Urinary bladder (tissue), 4 donors: Measurements from ENCODE around the gene PARP11. TPM values are rescaled to one million over a fixed set of nuclear protein-coding genes. Genes with fewer than 3 reads are reported as not detected.
"Not testable (repeated sequence)": the region's sequence is repeated elsewhere in the genome, so short reads cannot be mapped to it uniquely, and the experiment has no call there.

Source experiments
- DNase-seq: peaks from one replicate; pipeline ENCODE4 v3.0.0-alpha.2; 2015; ENCODE audit errors: extremely low spot score
- H3K27ac ChIP-seq: one replicate; pipeline ENCODE4 v1.5.1; 2013; ENCODE audit warnings: low read depth, mild to moderate bottlenecking, moderate library complexity
- H3K36me3 ChIP-seq: one replicate; pipeline ENCODE4 v1.6.1; 2013; ENCODE audit warnings: mild to moderate bottlenecking, moderate library complexity; ENCODE audit not compliant: insufficient read depth
- H3K4me1 ChIP-seq: one replicate; pipeline ENCODE4 v1.6.1; 2013; ENCODE audit warnings: mild to moderate bottlenecking, moderate library complexity; ENCODE audit not compliant: insufficient read depth
- H3K4me3 ChIP-seq: one replicate; pipeline ENCODE4 v1.5.1; 2013; ENCODE audit warnings: low read depth, low read length
- WGBS: extraction: QIAGEN DNeasy Blood & Tissue Kit; methylation state at CpG from one replicate; pipeline ENCODE4 v1.1.7; 2013; 5-methylcytosine and 5-hydroxymethylcytosine counted together
- polyA plus RNA-seq: library from polyadenylated mRNA; stranded (reverse); fragments of 200-250 nt; gene quantifications from one replicate; pipeline ENCODE4 v1.2.3, GENCODE V29; 2013
- total RNA-seq: library from RNA; depleted of rRNA; stranded (reverse); fragments of >200 nt; gene quantifications from one replicate; pipeline ENCODE4 v1.2.3, GENCODE V29; 2014
- donor health status: healthy with polysubstance abuse.
- donor health status: healthy.

PARP11 gene
- total and polyA plus RNA-seq, 2 donors: 5.1 to 23.3 TPM

- no peak for DNase-seq
- H3K4me1 ChIP-seq: no peaks in the 10 kb centered on the region
- WGBS: 90% methylated on average over 6 of the region's 6 CpGs
- H3K4me3 ChIP-seq: no peak overlapping the region
- no peak overlapping the region for H3K27ac ChIP-seq
- H3K36me3 ChIP-seq: no peaks in the 10 kb centered on the region
Measured at GRCh38 chr12:3863756-3864155, 9.4 kb downstream of the PARP11 start.

- no peak overlapping the region for H3K4me3 ChIP-seq
- 48% methylated on average over 5 of the region's 5 CpGs for WGBS
Measured at GRCh38 chr12:3842517-3842916, 30.7 kb downstream of the PARP11 start.

DNA sequence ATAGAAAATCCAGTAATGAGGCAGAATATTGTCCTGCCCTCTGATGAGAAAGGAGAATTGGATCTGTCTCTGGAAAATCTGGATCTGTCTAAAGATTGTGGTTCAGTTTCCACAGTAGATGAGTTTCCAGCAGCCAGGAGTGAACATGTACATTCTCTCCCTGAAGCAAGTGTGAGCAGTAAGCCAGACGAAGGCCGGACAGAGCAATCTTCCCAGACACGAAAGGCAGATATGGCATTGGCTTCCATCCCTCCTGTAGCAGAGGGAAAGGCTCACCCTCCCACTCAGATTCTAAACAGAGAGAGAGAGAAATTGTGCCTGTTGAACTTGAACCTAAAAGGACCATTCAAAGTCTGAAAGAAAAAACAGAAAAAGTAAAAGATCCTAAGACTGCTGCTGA is 31.4 kb downstream of the PARP11 start:
- Histone ChIP-seq H3K4me1 (no peaks in the 10 kb centered on the region), H3K4me3 (no peak overlapping the region), H3K27ac (no peak overlapping the region), H3K36me3 (no peaks in the 10 kb centered on the region)
- WGBS: 33% methylated on average over 3 of the region's 3 CpGs
- DNase-seq: no peak

More at GRCh38 chr12:3842517-3842916, 30.7 kb downstream of the PARP11 start:
- no peak for DNase-seq
- no peaks in the 10 kb centered on the region for H3K4me1 ChIP-seq
- no peak overlapping the region for H3K27ac ChIP-seq
- H3K36me3 ChIP-seq: no peaks in the 10 kb centered on the region

GRCh38 chr12:3840833-3841232 is 32.4 kb downstream of the PARP11 start:
- not testable (repeated sequence) for DNase-seq, H3K36me3 ChIP-seq, H3K4me1 ChIP-seq, H3K27ac ChIP-seq, H3K4me3 ChIP-seq
- 70% methylated on average over 2 of the region's 2 CpGs for WGBS

DNA sequence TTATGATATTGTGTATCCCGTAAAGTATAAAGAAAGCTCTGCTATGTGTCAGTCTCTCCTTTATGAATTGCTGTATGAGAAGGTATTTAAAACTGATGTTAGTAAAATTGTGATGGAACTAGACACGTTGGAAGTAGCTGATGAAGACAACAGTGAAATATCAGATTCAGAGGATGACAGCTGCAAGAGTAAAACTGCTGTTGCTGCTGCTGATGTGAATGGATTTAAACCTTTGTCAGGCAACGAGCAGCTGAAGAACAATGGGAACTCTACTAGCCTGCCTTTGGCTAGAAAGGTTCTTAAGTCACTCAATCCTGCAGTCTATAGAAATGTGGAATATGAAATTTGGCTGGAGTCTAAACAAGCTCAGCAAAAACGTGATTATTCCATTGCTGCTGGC is 33.5 kb downstream of the PARP11 start:
- 90% methylated on average over 4 of the region's 4 CpGs for WGBS
- H3K4me3 ChIP-seq, H3K36me3 ChIP-seq, H3K4me1 ChIP-seq, DNase-seq, H3K27ac ChIP-seq: not testable (repeated sequence)

DNA sequence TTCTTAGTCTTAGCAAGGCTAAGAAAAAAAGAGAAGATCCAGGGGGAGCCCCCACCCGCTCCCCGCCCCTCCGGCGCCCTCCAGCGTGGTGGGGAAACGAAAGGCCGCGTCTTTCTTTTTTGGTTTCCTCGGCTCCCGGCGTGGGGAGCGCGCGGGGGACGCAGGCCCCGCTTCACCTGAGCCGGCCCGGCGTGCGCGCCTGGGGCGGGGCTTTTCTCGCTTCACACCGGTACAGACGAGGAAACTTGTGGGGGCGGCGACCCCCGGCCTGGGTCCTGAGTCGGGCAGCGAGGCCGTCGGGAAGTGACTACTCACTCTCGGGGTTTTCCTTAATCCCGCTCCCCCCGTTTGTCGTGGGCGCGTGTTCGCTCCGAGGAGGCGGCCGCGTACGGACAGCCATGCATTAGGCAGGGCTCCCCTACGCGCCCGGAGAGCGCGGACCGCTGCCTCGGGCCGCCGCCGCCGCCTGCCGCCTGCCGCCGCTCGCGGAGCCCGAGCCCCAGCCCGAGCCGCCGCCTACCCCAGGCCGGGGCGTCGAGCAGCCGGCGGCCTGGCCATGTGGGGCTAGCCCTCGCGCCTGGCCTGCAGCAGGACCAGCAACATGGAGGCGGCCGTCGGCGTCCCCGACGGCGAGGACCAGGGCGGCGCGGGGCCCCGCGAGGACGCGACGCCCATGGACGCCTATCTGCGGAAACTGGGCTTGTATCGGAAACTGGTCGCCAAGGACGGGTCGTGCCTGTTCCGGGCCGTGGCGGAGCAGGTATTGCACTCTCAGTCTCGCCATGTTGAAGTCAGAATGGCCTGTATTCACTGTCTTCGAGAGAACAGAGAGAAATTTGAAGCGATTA is 34.3 kb downstream of the PARP11 start:
- H3K36me3 ChIP-seq, DNase-seq, H3K27ac ChIP-seq, H3K4me1 ChIP-seq, H3K4me3 ChIP-seq: not testable (repeated sequence)
- WGBS: 59% methylated on average over 98 of the region's 98 CpGs

DNA sequence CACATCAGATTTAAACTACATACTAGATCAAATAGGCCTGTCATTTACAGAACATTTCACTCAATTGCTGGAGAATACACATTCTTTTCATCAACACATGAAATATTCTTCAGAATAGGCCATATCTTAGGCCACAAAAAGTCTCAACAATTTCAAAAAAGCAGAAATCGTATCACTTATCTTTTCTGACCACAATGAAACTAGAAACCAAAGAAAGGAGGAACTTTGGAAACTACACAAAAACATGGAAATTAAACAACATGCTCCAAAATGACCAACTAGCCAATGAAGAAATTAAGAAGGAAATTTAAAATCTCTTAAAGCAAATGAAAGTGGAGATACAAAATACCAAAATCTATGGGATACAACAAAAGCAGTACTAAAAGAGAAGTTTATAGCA is 35.1 kb downstream of the PARP11 start:
- H3K4me3 ChIP-seq: no peak overlapping the region
- no peak overlapping the region for H3K27ac ChIP-seq
- no peak for DNase-seq
- 74% methylated on average over 1 of the region's 1 CpG for WGBS
- H3K4me1 ChIP-seq: peaks cover 1% of the 10 kb centered on the region
- no peaks in the 10 kb centered on the region for H3K36me3 ChIP-seq

GRCh38 chr12:3837049-3837448 is 36.1 kb downstream of the PARP11 start:
- 98% methylated on average over 4 of the region's 4 CpGs for WGBS
- H3K4me3 ChIP-seq: no peak overlapping the region
- H3K4me1 ChIP-seq: peaks cover 1% of the 10 kb centered on the region
- no peak for DNase-seq
- no peak overlapping the region for H3K27ac ChIP-seq
- H3K36me3 ChIP-seq: no peaks in the 10 kb centered on the region

DNA sequence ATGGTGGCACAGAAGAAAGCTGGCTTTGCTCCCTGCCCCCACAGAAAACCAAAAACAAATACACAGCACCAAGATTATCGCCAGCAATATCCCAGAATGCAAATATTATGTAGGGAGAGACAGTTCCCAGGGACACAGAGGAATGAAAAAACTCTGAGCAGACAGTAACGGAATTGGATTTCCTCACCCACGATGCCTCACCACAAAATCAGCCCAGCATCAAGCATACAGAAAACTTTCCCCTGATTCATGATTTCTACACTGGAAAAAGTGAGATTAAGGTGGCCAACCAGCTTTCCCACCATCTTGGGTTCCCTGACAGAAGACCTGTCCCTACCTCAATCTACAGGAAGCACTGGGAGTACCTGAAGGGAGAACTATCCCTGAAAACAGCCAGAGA is 36.6 kb downstream of the PARP11 start:
- Histone ChIP-seq H3K4me1 (peaks cover 1% of the 10 kb centered on the region), H3K4me3 (no peak overlapping the region), H3K27ac (no peak overlapping the region), H3K36me3 (no peaks in the 10 kb centered on the region)
- DNase-seq: no peak
- 94% methylated on average over 3 of the region's 3 CpGs for WGBS

- no peaks in the 10 kb centered on the region for H3K36me3 ChIP-seq
- no peak for DNase-seq
- peaks cover 1% of the 10 kb centered on the region for H3K4me1 ChIP-seq
- WGBS: 91% methylated on average over 2 of the region's 2 CpGs
- H3K27ac ChIP-seq: no peak overlapping the region
- no peak overlapping the region for H3K4me3 ChIP-seq
Measured at GRCh38 chr12:3835914-3836313, 37.3 kb downstream of the PARP11 start.

GRCh38 chr12:3834774-3835173 is 38.4 kb downstream of the PARP11 start:
- Histone ChIP-seq H3K36me3 (no peaks in the 10 kb centered on the region), H3K4me3 (no peak overlapping the region), H3K27ac (no peak overlapping the region), H3K4me1 (peaks cover 1% of the 10 kb centered on the region)
- no peak for DNase-seq
- 82% methylated on average over 6 of the region's 6 CpGs for WGBS

- Histone ChIP-seq H3K4me1 (peaks cover 1% of the 10 kb centered on the region), H3K4me3 (no peak overlapping the region), H3K27ac (no peak overlapping the region), H3K36me3 (peaks cover 3% of the 10 kb centered on the region)
- 90% methylated on average over 6 of the region's 6 CpGs for WGBS
- DNase-seq: no peak
Measured at GRCh38 chr12:3833670-3834310, 39.4 kb downstream of the PARP11 start.

- Histone ChIP-seq H3K4me1 (peaks cover 1% of the 10 kb centered on the region), H3K4me3 (no peak overlapping the region), H3K36me3 (peaks cover 3% of the 10 kb centered on the region), H3K27ac (no peak overlapping the region)
- no peak for DNase-seq
- WGBS: 70% methylated on average over 3 of the region's 3 CpGs
Measured at GRCh38 chr12:3832738-3833137, 40.5 kb downstream of the PARP11 start.

- DNase-seq: no peak
- no peaks in the 10 kb centered on the region for H3K4me1 ChIP-seq
- peaks cover 3% of the 10 kb centered on the region for H3K36me3 ChIP-seq
- no peak overlapping the region for H3K27ac ChIP-seq
- WGBS: 96% methylated on average over 3 of the region's 3 CpGs
- no peak overlapping the region for H3K4me3 ChIP-seq
Measured at GRCh38 chr12:3828888-3829287, 44.3 kb downstream of the PARP11 start.
